Uterus (tissue), 2 donors: ENCODE measurements around the gene C12orf75.

Source experiments
- POLR2A ChIP-seq, 2 donors: fragments of 450-650 bp; IDR thresholded peaks; one replicate each; pipeline ENCODE4 v1.6.1; 2016; ENCODE audit warnings: antibody characterized with exemption in 2 of 2, mild to moderate bottlenecking in 1 of 2, moderate library complexity in 1 of 2
- TF ChIP-seq, protein P1 (sequence below), 4 experiments: fragments of 200-600 bp in 2 of 4; fragments of 450-650 bp in 2 of 4; sonication (generic) in 2 of 4; IDR thresholded peaks; one replicate each; pipeline ENCODE4 v1.5.1; 2016 to 2019; ENCODE audit warnings: antibody characterized with exemption in 4 of 4, mild to moderate bottlenecking in 2 of 4, moderate library complexity in 1 of 4

DNA sequence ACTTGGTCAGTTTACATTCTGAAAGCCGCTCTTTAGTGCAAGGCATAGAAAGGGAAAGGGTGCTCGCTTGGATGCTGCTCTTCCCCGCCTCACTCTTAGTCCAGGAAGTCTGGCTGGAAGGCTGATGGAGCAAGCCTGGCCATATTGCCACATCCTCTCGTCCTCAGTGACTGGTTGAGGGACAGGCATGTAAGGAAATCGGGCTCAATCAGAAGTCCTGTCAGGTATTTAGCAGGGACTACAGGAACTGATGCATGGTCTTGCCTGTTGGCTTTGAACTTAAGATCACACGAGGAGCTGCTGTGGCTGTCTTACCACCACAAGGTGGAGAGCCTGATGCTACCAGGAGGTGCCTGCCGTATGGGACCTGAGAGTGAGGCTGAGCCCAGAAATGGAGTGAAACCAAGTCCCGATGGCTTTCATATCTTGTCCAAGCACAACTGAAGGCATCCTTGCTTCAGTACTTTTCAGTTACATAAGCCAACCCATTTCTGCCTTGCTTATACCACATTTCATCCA is 10.7 kb upstream of the C12orf75 start:
- TF ChIP-seq, protein P1, sequence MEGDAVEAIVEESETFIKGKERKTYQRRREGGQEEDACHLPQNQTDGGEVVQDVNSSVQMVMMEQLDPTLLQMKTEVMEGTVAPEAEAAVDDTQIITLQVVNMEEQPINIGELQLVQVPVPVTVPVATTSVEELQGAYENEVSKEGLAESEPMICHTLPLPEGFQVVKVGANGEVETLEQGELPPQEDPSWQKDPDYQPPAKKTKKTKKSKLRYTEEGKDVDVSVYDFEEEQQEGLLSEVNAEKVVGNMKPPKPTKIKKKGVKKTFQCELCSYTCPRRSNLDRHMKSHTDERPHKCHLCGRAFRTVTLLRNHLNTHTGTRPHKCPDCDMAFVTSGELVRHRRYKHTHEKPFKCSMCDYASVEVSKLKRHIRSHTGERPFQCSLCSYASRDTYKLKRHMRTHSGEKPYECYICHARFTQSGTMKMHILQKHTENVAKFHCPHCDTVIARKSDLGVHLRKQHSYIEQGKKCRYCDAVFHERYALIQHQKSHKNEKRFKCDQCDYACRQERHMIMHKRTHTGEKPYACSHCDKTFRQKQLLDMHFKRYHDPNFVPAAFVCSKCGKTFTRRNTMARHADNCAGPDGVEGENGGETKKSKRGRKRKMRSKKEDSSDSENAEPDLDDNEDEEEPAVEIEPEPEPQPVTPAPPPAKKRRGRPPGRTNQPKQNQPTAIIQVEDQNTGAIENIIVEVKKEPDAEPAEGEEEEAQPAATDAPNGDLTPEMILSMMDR (IDR thresholded peaks at IDR 0.05), result no peak
- TF ChIP-seq POLR2A (IDR thresholded peaks at IDR 0.05), result no peak
